HFFc6 (cell line): ENCODE data around the gene CASP12. TPM values are rescaled to one million over a fixed set of nuclear protein-coding genes. Genes with fewer than 3 reads are reported as not detected.
A peak's percentile ranks its signal among the peaks of the same experiment; 100 is the strongest.

Experiments
- DNase-seq: peaks from one replicate; pipeline ENCODE4 v3.0.0-alpha.2; 2018
- H3K27ac Mint-ChIP-seq: 2 replicates; pipeline ENCODE4 v1.8.0; 2020; ENCODE audit warnings: mild to moderate bottlenecking, mixed read lengths
- H3K27me3 Mint-ChIP-seq: 2 replicates; pipeline ENCODE4 v1.8.0; 2021; ENCODE audit warnings: mild to moderate bottlenecking, moderate library complexity, mixed read lengths; ENCODE audit not compliant: insufficient read depth
- H3K36me3 Mint-ChIP-seq: 2 replicates; pipeline ENCODE4 v1.8.0; 2021; ENCODE audit warnings: low read depth, mixed read lengths
- H3K4me1 Mint-ChIP-seq: 2 replicates; pipeline ENCODE4 v1.8.0; 2020; ENCODE audit warnings: low read depth, mixed read lengths
- H3K4me3 Mint-ChIP-seq: 2 replicates; pipeline ENCODE4 v1.8.0; 2020; ENCODE audit warnings: mild to moderate bottlenecking, moderate library complexity, mixed read lengths
- H3K9me3 Mint-ChIP-seq: 2 replicates; pipeline ENCODE4 v1.8.0; 2020; ENCODE audit warnings: mild to moderate bottlenecking, mixed read lengths
- CTCF ChIP-seq: fragments of 200-600 bp; sonication (generic); IDR thresholded peaks from 2 replicates; pipeline ENCODE4 v1.5.0; 2021; ENCODE audit warnings: antibody characterized with exemption, mild to moderate bottlenecking
- total RNA-seq, 6 experiments: library from RNA; stranded (reverse); fragmentation: NEBNext Ultra II Directional; extraction: Animal tissue kit (Norgen Biotek cat#: 25700); gene quantifications; 2 replicates in 1 of 6; 3 replicates in 5 of 6; pipeline ENCODE4 v1.2.3, GENCODE V29; 2021

Gene CASP12
- total RNA-seq, 6 experiments from 2014 or later: not detected

DNA sequence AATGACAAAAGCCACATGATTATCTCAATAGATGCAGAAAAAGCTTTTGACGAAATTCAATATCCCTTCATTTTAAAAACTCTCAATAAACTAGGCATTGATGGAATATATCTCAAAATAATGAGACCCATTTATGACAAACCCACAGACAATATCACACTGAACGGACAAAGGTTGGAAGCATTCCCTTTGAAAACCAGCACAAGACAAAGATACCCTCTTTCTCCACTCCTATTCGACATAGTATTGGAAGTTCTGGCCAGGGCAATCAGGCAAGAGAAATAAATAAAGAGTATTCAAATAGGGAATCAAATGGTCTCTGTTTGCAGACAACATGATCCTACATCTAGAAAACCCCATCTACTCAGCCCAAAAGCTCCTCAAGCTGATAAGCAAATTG is 52.0 kb downstream of the CASP12 start:
- Mint-ChIP-seq H3K4me3 (peak overlapping the region; percentile 6; the same call in 1 of the 2 replicates), H3K27ac (no peak overlapping the region), H3K9me3 (no peaks in the 10 kb centered on the region), H3K27me3 (no peaks in the 10 kb centered on the region), H3K4me1 (peaks cover 14% of the 10 kb centered on the region; the same call in 1 of the 2 replicates), H3K36me3 (no peaks in the 10 kb centered on the region)
- TF ChIP-seq CTCF: no peak
- DNase-seq: no peak

DNA sequence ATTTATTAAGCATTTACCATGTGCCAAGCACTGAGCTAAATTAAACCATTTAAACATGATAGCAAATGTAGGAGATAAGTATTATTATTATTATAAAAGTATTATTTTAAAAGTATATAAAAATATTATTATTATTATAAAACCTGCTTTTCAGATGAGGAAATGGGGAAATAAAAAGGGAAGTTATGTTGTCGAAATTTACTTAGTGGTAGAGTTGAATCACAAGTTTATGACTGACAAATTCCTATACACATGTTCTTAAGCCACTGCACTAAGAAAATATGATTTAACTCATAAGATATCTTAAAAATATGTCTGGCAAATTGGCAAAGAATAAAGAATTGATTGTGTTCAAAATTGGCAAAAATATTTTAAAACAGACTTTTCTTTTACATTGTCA is 53.8 kb downstream of the CASP12 start:
- DNase-seq: no peak
- no peaks in the 10 kb centered on the region for H3K27me3 Mint-ChIP-seq
- H3K4me3 Mint-ChIP-seq: no peak overlapping the region
- H3K36me3 Mint-ChIP-seq: peaks cover 4% of the 10 kb centered on the region; the same call in 1 of the 2 replicates
- TF ChIP-seq CTCF: no peak
- no peak overlapping the region for H3K27ac Mint-ChIP-seq
- H3K9me3 Mint-ChIP-seq: peaks cover 4% of the 10 kb centered on the region
- H3K4me1 Mint-ChIP-seq: peaks cover 9% of the 10 kb centered on the region; the same call in 1 of the 2 replicates

DNA sequence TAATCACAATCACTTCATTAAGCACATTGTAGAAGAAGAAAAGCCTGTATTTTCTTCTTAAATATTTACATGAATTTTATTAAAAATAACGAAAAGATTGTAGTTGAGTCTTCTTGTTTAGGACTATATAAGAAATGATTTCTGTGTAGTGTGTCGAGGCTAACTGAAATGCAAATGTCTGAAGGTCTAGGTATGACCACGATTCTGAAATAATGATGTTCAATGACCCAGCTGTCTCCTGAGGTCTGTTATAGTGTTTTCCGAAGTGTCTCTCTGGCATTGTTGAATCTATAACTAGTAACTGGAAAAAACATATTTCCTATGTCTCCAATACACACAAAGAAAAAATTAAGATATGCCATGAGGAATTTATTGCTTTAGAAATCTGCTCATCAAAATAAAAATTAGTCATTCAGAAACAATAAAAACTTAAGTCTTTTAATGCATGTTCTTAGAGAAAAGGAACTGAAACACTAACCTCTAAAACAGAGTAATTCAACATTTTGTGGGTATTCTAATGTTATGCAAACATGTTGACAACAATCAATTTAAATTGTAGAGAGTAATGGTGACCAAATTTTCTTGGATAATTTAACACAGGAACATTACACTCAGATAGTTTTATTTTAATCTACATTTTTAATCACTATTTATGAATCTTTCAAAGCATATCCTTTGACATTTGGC is 55.0 kb downstream of the CASP12 start:
- Mint-ChIP-seq H3K9me3 (peaks cover 15% of the 10 kb centered on the region), H3K27ac (no peak overlapping the region), H3K36me3 (peaks cover 16% of the 10 kb centered on the region), H3K4me3 (no peak overlapping the region), H3K4me1 (peaks cover 9% of the 10 kb centered on the region; the same call in 1 of the 2 replicates), H3K27me3 (no peaks in the 10 kb centered on the region; the same call in 1 of the 2 replicates)
- DNase-seq: no peak
- no peak for TF ChIP-seq CTCF

GRCh38 chr11:104841973-104842525 is 56.2 kb downstream of the CASP12 start:
- no peak for DNase-seq
- Mint-ChIP-seq H3K27ac (no peak overlapping the region), H3K4me3 (no peak overlapping the region), H3K27me3 (no peaks in the 10 kb centered on the region; the same call in 1 of the 2 replicates), H3K36me3 (peaks cover 16% of the 10 kb centered on the region), H3K9me3 (peaks cover 15% of the 10 kb centered on the region), H3K4me1 (peaks cover 9% of the 10 kb centered on the region; the same call in 1 of the 2 replicates)
- no peak for TF ChIP-seq CTCF

GRCh38 chr11:104841185-104841584 is 57.1 kb downstream of the CASP12 start:
- no peak overlapping the region for H3K4me3 Mint-ChIP-seq
- no peak for TF ChIP-seq CTCF
- H3K27ac Mint-ChIP-seq: no peak overlapping the region
- DNase-seq: no peak
- peaks cover 15% of the 10 kb centered on the region for H3K9me3 Mint-ChIP-seq
- peaks cover 7% of the 10 kb centered on the region; the same call in 1 of the 2 replicates for H3K4me1 Mint-ChIP-seq
- H3K36me3 Mint-ChIP-seq: peaks cover 16% of the 10 kb centered on the region
- H3K27me3 Mint-ChIP-seq: no peaks in the 10 kb centered on the region; the same call in 1 of the 2 replicates
